CD14-positive monocyte (primary cell): ENCODE measurements around the gene USP3. TPM values are rescaled to one million over a fixed set of nuclear protein-coding genes. Genes with fewer than 3 reads are reported as not detected.

Experiments used
- DNase-seq, 3 donors: peaks; one replicate each; pipeline ENCODE4 v3.0.0-alpha.2; 2011 to 2022
- H2AFZ ChIP-seq: 2 replicates; pipeline ENCODE4 v1.6.0; 2012; ENCODE audit warnings: mild to moderate bottlenecking, low read depth, low read length, inconsistent platforms; ENCODE audit not compliant: insufficient read depth, poor library complexity, severe bottlenecking
- H3K27ac ChIP-seq, 2 donors: 1 replicate in 1 of 2; 2 replicates in 1 of 2; pipeline ENCODE4 v1.5.1; 2012 to 2013; ENCODE audit warnings: low read length in 2 of 2, control low read depth in 1 of 2, inconsistent platforms in 1 of 2, low read depth in 1 of 2, mild to moderate bottlenecking in 1 of 2
- H3K27me3 ChIP-seq, 2 donors: one replicate each; pipeline versions ENCODE4 v1.6.0 to v1.6.1; 2011 to 2013; ENCODE audit warnings: low read length in 2 of 2; ENCODE audit not compliant: control insufficient read depth in 2 of 2, insufficient read depth in 2 of 2
- H3K36me3 ChIP-seq, 2 donors: replicated peaks in 1 of 2; 1 replicate in 1 of 2; 2 replicates in 1 of 2; pipeline versions ENCODE4 v1.5.1 to v1.6.1; 2012 to 2013; ENCODE audit warnings: low read length in 2 of 2, control low read depth in 1 of 2, inconsistent platforms in 1 of 2, mild to moderate bottlenecking in 1 of 2; ENCODE audit not compliant: insufficient read depth in 2 of 2, control insufficient read depth in 1 of 2
- H3K4me1 ChIP-seq, 2 donors: 1 replicate in 1 of 2; 2 replicates in 1 of 2; pipeline versions ENCODE4 v1.5.1 to v1.6.1; 2012 to 2013; ENCODE audit warnings: low read length in 2 of 2, control low read depth in 1 of 2, inconsistent platforms in 1 of 2, mild to moderate bottlenecking in 1 of 2, moderate library complexity in 1 of 2; ENCODE audit not compliant: insufficient read depth in 2 of 2, control insufficient read depth in 1 of 2
- H3K4me2 ChIP-seq: replicated peaks from 2 replicates; pipeline ENCODE3; 2012; ENCODE audit warnings: low read length, moderate library complexity, mild to moderate bottlenecking; ENCODE audit not compliant: poor library complexity, severe bottlenecking; ENCODE audit errors: extremely low read depth
- H3K4me3 ChIP-seq, 3 experiments: fragments of 200-600 bp in 1 of 3; sonication (generic) in 1 of 3; replicated peaks in 1 of 3; 1 replicate in 2 of 3; 2 replicates in 1 of 3; pipeline ENCODE4 v1.5.1; 2011 to 2013; ENCODE audit warnings: low read length in 3 of 3, mild to moderate bottlenecking in 3 of 3, control low read depth in 2 of 3, low read depth in 2 of 3, inconsistent platforms in 1 of 3, moderate library complexity in 1 of 3
- H3K79me2 ChIP-seq: 2 replicates; pipeline ENCODE4 v1.6.0; 2012; ENCODE audit warnings: mild to moderate bottlenecking, control low read depth, inconsistent platforms, low read length, moderate library complexity; ENCODE audit not compliant: insufficient read depth
- H3K9ac ChIP-seq: 2 replicates; pipeline ENCODE4 v1.6.0; 2017; ENCODE audit warnings: low read length, mild to moderate bottlenecking; ENCODE audit not compliant: insufficient read depth, poor library complexity, severe bottlenecking
- H3K9me3 ChIP-seq, 2 donors: replicated peaks in 1 of 2; 1 replicate in 1 of 2; 2 replicates in 1 of 2; pipeline versions ENCODE4 v1.5.1 to v1.6.1; 2012 to 2013; ENCODE audit warnings: low read length in 2 of 2, control low read depth in 1 of 2; ENCODE audit not compliant: control insufficient read depth in 1 of 2, insufficient read depth in 1 of 2
- H4K20me1 ChIP-seq: 2 replicates; pipeline ENCODE4 v1.6.0; 2012; ENCODE audit warnings: mild to moderate bottlenecking, low read length, control low read depth, moderate library complexity; ENCODE audit not compliant: insufficient read depth
- H3K27ac Mint-ChIP-seq, 7 donors: one replicate each; pipeline ENCODE4 v1.8.0; 2020; ENCODE audit warnings: mild to moderate bottlenecking in 7 of 7, mixed read lengths in 7 of 7, moderate library complexity in 6 of 7, inconsistent platforms in 2 of 7
- H3K27me3 Mint-ChIP-seq, 3 donors: one replicate each; pipeline ENCODE4 v1.8.0; 2021 to 2022; ENCODE audit warnings: low read depth in 3 of 3, mild to moderate bottlenecking in 3 of 3, mixed read lengths in 3 of 3, moderate library complexity in 3 of 3, inconsistent platforms in 1 of 3
- H3K36me3 Mint-ChIP-seq, 2 donors: one replicate each; pipeline ENCODE4 v1.8.0; 2020; ENCODE audit warnings: mixed read lengths in 2 of 2, inconsistent platforms in 1 of 2, mild to moderate bottlenecking in 1 of 2
- H3K4me1 Mint-ChIP-seq: one replicate; pipeline ENCODE4 v1.8.0; 2020; ENCODE audit warnings: mild to moderate bottlenecking, mixed read lengths
- H3K4me3 Mint-ChIP-seq, 2 donors: one replicate each; pipeline ENCODE4 v1.8.0; 2020; ENCODE audit warnings: mild to moderate bottlenecking in 2 of 2, mixed read lengths in 2 of 2, moderate library complexity in 1 of 2
- H3K9me3 Mint-ChIP-seq, 7 donors: one replicate each; pipeline ENCODE4 v1.8.0; 2020 to 2022; ENCODE audit warnings: mixed read lengths in 7 of 7, mild to moderate bottlenecking in 6 of 7, moderate library complexity in 6 of 7, inconsistent platforms in 2 of 7
- WGBS: methylation state at CpG from one replicate; pipeline ENCODE4 v1.1.5; 2013; ENCODE audit warnings: missing lambda C conversion rate; ENCODE audit not compliant: insufficient coverage; 5-methylcytosine and 5-hydroxymethylcytosine counted together
- intact Hi-C, 2 donors: fragments of 100-400 bp; cut with micrococcal nuclease; formaldehyde crosslinking; loops; one replicate each; pipeline versions ENCODE4 v1.15.0 to v1.15.1; 2023
- polyA plus RNA-seq, 3 donors: library from polyadenylated mRNA; depleted of rRNA in 1 of 3; unstranded in 2 of 3; stranded (reverse) in 1 of 3; fragments of 300-500 nt in 2 of 3; fragments of >200 nt in 1 of 3; fragmentation: Illumina TruSeq in 2 of 3; gene quantifications; 1 replicate in 2 of 3; 2 replicates in 1 of 3; pipeline ENCODE4 v1.2.3, GENCODE V29; 2012 to 2021
- TF ChIP-seq, protein P1 (sequence below): fragments of 200-600 bp; IDR thresholded peaks from one replicate; pipeline ENCODE4 v1.8.0; 2022; ENCODE audit warnings: antibody characterized with exemption, mild to moderate bottlenecking

USP3 gene
- polyA plus RNA-seq, 3 donors: 91.4 to 167 (median 122) TPM

GRCh38 chr15:63553388-63553791 is 49.0 kb downstream of the USP3 start:
- Histone ChIP-seq H4K20me1 (peaks cover 100% of the 10 kb centered on the region), H3K27me3 (no peaks in the 10 kb centered on the region), H3K4me1 (no peaks in the 10 kb centered on the region), H2AFZ (no peak overlapping the region), H3K36me3 (peaks cover 63 to 86% of the 10 kb centered on the region in 2 donors), H3K79me2 (peaks cover 100% of the 10 kb centered on the region), H3K9me3 (no peaks in the 10 kb centered on the region), H3K4me3 (no peak overlapping the region), H3K4me2 (no peak overlapping the region), H3K9ac (no peak overlapping the region), H3K27ac (peak overlapping the region in 1 of 2 donors; percentile 42)
- no peaks in the 10 kb centered on the region for H3K9me3 Mint-ChIP-seq
- no peak for DNase-seq
- peaks cover 4% of the 10 kb centered on the region for H3K4me1 Mint-ChIP-seq
- TF ChIP-seq, protein P1, sequence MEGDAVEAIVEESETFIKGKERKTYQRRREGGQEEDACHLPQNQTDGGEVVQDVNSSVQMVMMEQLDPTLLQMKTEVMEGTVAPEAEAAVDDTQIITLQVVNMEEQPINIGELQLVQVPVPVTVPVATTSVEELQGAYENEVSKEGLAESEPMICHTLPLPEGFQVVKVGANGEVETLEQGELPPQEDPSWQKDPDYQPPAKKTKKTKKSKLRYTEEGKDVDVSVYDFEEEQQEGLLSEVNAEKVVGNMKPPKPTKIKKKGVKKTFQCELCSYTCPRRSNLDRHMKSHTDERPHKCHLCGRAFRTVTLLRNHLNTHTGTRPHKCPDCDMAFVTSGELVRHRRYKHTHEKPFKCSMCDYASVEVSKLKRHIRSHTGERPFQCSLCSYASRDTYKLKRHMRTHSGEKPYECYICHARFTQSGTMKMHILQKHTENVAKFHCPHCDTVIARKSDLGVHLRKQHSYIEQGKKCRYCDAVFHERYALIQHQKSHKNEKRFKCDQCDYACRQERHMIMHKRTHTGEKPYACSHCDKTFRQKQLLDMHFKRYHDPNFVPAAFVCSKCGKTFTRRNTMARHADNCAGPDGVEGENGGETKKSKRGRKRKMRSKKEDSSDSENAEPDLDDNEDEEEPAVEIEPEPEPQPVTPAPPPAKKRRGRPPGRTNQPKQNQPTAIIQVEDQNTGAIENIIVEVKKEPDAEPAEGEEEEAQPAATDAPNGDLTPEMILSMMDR: no peak
- no peak overlapping the region for H3K4me3 Mint-ChIP-seq
- intact Hi-C loops: no loop called here
- H3K36me3 Mint-ChIP-seq: peaks cover 50 to 70% of the 10 kb centered on the region in 2 donors
- H3K27ac Mint-ChIP-seq: peak overlapping the region in 2 of 7 donors; percentile 12 to 75
- 30% methylated on average over 2 of the region's 3 CpGs for whole genome bisulfite sequencing
- H3K27me3 Mint-ChIP-seq: no peaks in the 10 kb centered on the region

- H3K27ac ChIP-seq: peak overlapping the region in 1 of 2 donors; percentile 21
- WGBS: no CpG with 5 or more reads among the region's 2 CpGs
- no peak overlapping the region for H3K9ac ChIP-seq
- H3K4me3 Mint-ChIP-seq: no peak overlapping the region
- TF ChIP-seq, protein P1: no peak
- no peaks in the 10 kb centered on the region for H3K4me1 ChIP-seq
- no peak overlapping the region for H3K4me3 ChIP-seq
- peaks cover 58 to 78% of the 10 kb centered on the region in 2 donors for H3K36me3 Mint-ChIP-seq
- no peak overlapping the region for H3K4me2 ChIP-seq
- H2AFZ ChIP-seq: no peak overlapping the region
- H3K9me3 Mint-ChIP-seq: no peaks in the 10 kb centered on the region
- peak overlapping the region in 2 of 7 donors; percentile 12 to 37 for H3K27ac Mint-ChIP-seq
- peaks cover 97% of the 10 kb centered on the region for H3K79me2 ChIP-seq
- DNase-seq: no peak
- peaks cover 68 to 90% of the 10 kb centered on the region in 2 donors for H3K36me3 ChIP-seq
- intact Hi-C loops: no loop called here
- H3K27me3 ChIP-seq: no peaks in the 10 kb centered on the region
- no peaks in the 10 kb centered on the region for H3K27me3 Mint-ChIP-seq
- H3K4me1 Mint-ChIP-seq: peaks cover 4% of the 10 kb centered on the region
- H3K9me3 ChIP-seq: no peaks in the 10 kb centered on the region
- H4K20me1 ChIP-seq: peaks cover 99% of the 10 kb centered on the region
Observed at GRCh38 chr15:63554337-63554927, 50.0 kb downstream of the USP3 start.
